ENCODE measurements around the gene ABCB8.
A peak's percentile ranks its signal among the peaks of the same experiment; 100 is the strongest.

The ABCB8 gene

GRCh38 chr7:151017370-151017952 is 10.8 kb upstream of the ABCB8 start:
- DNase-seq (ENCODE audit: extremely low read depth, low read depth) = no peak
- no peak for TF ChIP-seq CTCF (IDR thresholded peaks at IDR 0.05; ENCODE audit: low read depth, low read length, missing control alignments)
- no peak overlapping the region; the same call in 1 of the 2 replicates for H3K4me3 ChIP-seq (replicated peaks; ENCODE audit: low read depth, low read length)

GRCh38 chr7:151017953-151018420 is 10.3 kb upstream of the ABCB8 start:
- no peak for DNase-seq (ENCODE audit: extremely low read depth, low read depth)
- TF ChIP-seq CTCF (IDR thresholded peaks at IDR 0.05; ENCODE audit: low read depth, low read length, missing control alignments) = peak; percentile 99

GRCh38 chr7:151018421-151019129 is 9.7 kb upstream of the ABCB8 start:
- no peak for DNase-seq (ENCODE audit: extremely low read depth, low read depth)
- no peak for TF ChIP-seq CTCF (IDR thresholded peaks at IDR 0.05; ENCODE audit: low read depth, low read length, missing control alignments)
- H3K4me3 ChIP-seq (replicated peaks; ENCODE audit: low read depth, low read length) = peak overlapping the region; percentile 22

More at GRCh38 chr7:151017953-151018420, 10.3 kb upstream of the ABCB8 start:
- peak overlapping the region; percentile 22 for H3K4me3 ChIP-seq (replicated peaks; ENCODE audit: low read depth, low read length)

- DNase-seq (ENCODE audit: extremely low read depth, low read depth) = no peak
- no peak overlapping the region; the same call in 1 of the 2 replicates for H3K4me3 ChIP-seq (replicated peaks; ENCODE audit: low read depth, low read length)
- no peak for TF ChIP-seq CTCF (IDR thresholded peaks at IDR 0.05; ENCODE audit: low read depth, low read length, missing control alignments)
Measured at GRCh38 chr7:151019130-151019447, 9.2 kb upstream of the ABCB8 start.

- TF ChIP-seq CTCF (IDR thresholded peaks at IDR 0.05; ENCODE audit: low read depth, low read length, missing control alignments) = no peak
- no peak for DNase-seq (ENCODE audit: extremely low read depth, low read depth)
- H3K4me3 ChIP-seq (replicated peaks; ENCODE audit: low read depth, low read length) = no peak overlapping the region
Measured at GRCh38 chr7:151020231-151020630, 8.0 kb upstream of the ABCB8 start.

- DNase-seq (ENCODE audit: extremely low read depth, low read depth) = no peak
- no peak for TF ChIP-seq CTCF (IDR thresholded peaks at IDR 0.05; ENCODE audit: low read depth, low read length, missing control alignments)
- H3K4me3 ChIP-seq (replicated peaks; ENCODE audit: low read depth, low read length) = no peak overlapping the region
Measured at GRCh38 chr7:151023232-151023631, 5.0 kb upstream of the ABCB8 start.
